ENCODE measurements around the gene GMPR2. TPM values are rescaled to one million over a fixed set of nuclear protein-coding genes. Genes with fewer than 3 reads are reported as not detected.
"Not testable (repeated sequence)": the region's sequence is repeated elsewhere in the genome, so short reads cannot be mapped to it uniquely, and the experiment has no call there.

The GMPR2 gene
- total and polyA plus RNA-seq, 2 experiments from 2014 or later = 55.0 to 70.9 TPM

DNA sequence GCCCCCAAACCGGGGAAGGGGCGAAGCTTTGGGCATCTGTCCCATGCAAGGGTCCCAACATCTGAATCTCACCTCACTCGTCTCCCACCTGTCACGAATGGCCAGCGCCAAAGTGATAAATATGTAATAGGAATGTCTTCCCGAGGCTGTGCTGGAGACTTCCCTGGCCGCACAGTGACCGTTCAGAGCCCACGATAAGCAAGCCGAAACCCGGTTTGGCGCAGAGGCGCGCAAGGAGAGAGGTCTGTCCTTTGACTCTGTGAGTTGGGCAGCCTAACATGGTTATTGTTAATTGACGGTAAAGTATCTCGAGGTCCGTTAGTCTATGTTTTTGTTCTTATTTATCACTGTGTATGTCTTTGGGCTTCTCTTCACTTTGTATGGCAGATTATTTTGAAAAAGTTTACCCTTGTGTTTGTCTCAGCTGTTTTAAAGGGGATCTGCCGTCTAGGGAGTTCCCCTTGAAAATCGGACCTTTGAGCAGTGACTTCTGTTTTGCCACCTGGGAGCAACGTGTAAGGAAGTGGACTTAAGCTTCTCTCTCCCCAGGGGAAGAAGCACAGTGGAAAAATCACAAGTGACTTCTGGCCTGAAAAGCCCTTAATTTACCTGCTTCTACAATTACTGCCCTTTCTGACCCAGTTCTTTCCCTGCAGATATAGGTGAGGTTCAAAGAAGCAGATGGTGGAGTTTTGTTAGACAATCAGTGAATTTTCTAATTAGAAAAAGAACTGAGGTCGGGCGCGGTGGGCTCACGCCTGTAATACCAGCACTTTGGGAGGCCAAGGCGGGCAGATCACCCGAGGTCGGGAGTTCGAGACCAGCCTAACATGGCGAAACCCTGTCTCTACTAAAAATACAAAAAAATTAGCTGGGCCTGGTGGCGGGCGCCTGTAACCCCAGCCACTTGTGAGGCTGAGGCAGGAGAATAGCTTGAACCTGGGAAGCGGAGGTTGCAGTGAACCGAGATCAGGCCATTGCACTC is 36.4 kb upstream of the GMPR2 start:
- Histone ChIP-seq H3K27ac (peak overlapping the region; percentile 81), H3K36me3 (ENCODE audit: low read depth) (peaks cover 2% of the 10 kb centered on the region; the same call in 1 of the 2 replicates), H3K9me2 (ENCODE audit: insufficient read depth) (no peaks in the 10 kb centered on the region), H3K4me3 (peak overlapping the region; percentile 83), H3F3A (ENCODE audit: insufficient read depth) (peaks cover 6% of the 10 kb centered on the region; the same call in 1 of the 2 replicates), H3K9me3 (ENCODE audit: low read depth) (no peaks in the 10 kb centered on the region), H4K20me1 (ENCODE audit: insufficient read depth) (no peaks in the 10 kb centered on the region), H3K9ac (peak overlapping the region; percentile 94), H3K4me2 (ENCODE audit: unreplicated experiment) (peak overlapping the region; percentile 99), H3K4me1 (ENCODE audit: insufficient read depth) (peaks cover 13% of the 10 kb centered on the region), H3K27me3 (replicated peaks; ENCODE audit: insufficient read depth) (no peaks in the 10 kb centered on the region), H3K79me2 (ENCODE audit: insufficient read depth) (peaks cover 83% of the 10 kb centered on the region), H2AFZ (peak overlapping the region; percentile 80)
- in situ Hi-C loops (cut with MboI) = no loop called here
- 39 to 41% methylated on average over 32 to 33 of the region's 33 CpGs for WGBS, 2 experiments (ENCODE audit: low coverage in 1 of 2, low lambda C conversion rate in 2 of 2, missing lambda C conversion rate in 2 of 2)
- DNase-seq = peak; percentile 58
- TF ChIP-seq EZH2 (IDR thresholded peaks at IDR 0.05; ENCODE audit: insufficient read depth, poor library complexity, severe bottlenecking) = no peak
- TF ChIP-seq EZH2phosphoT487 (IDR thresholded peaks at IDR 0.05; ENCODE audit: insufficient read depth, low read depth) = no peak

DNA sequence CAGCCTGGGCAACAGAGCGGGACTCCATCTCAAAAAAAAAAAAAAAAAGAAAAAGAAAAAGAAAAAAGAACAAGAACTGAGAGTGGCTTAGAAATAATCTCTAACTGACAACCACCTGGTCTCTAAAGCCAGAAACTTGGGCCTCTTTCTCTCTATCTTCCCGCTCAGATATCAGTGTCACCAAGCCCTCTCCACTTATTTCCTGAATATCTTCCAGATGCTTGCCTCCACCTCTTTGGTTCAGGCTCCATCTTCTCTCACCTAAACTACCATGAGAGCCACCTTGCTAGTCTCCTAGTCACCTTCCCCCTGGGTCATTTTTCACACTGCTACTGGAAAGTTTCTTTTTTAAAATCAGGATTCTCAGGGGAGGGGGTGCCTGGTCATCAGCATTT is 35.7 kb upstream of the GMPR2 start:
- no peak overlapping the region for H3K27ac ChIP-seq
- H3K27me3 ChIP-seq (replicated peaks; ENCODE audit: insufficient read depth) = no peaks in the 10 kb centered on the region
- peaks cover 13% of the 10 kb centered on the region for H3K4me1 ChIP-seq (ENCODE audit: insufficient read depth)
- H3F3A ChIP-seq (ENCODE audit: insufficient read depth) = peaks cover 6% of the 10 kb centered on the region; the same call in 1 of the 2 replicates
- peak overlapping the region; percentile 99 for H3K4me2 ChIP-seq (ENCODE audit: unreplicated experiment)
- peak overlapping the region; percentile 83; the same call in 1 of the 2 replicates for H3K4me3 ChIP-seq
- WGBS, 2 experiments (ENCODE audit: low coverage in 1 of 2, low lambda C conversion rate in 2 of 2, missing lambda C conversion rate in 2 of 2) = 95 to 99% methylated on average over 1 to 2 of the region's 2 CpGs
- no peaks in the 10 kb centered on the region for H4K20me1 ChIP-seq (ENCODE audit: insufficient read depth)
- no peak for DNase-seq
- in situ Hi-C loops (cut with MboI) = no loop called here
- peaks cover 4% of the 10 kb centered on the region; the same call in 1 of the 2 replicates for H3K36me3 ChIP-seq (ENCODE audit: low read depth)
- TF ChIP-seq EZH2phosphoT487 (IDR thresholded peaks at IDR 0.05; ENCODE audit: insufficient read depth, low read depth) (no peak), EZH2 (IDR thresholded peaks at IDR 0.05; ENCODE audit: insufficient read depth, poor library complexity, severe bottlenecking) (no peak)
- H3K79me2 ChIP-seq (ENCODE audit: insufficient read depth) = peaks cover 76% of the 10 kb centered on the region
- no peak overlapping the region for H3K9ac ChIP-seq
- no peaks in the 10 kb centered on the region for H3K9me2 ChIP-seq (ENCODE audit: insufficient read depth)
- H3K9me3 ChIP-seq (ENCODE audit: low read depth) = no peaks in the 10 kb centered on the region
- no peak overlapping the region for H2AFZ ChIP-seq

- Histone ChIP-seq H3K9me3 (ENCODE audit: low read depth) (no peaks in the 10 kb centered on the region), H3K9me2 (ENCODE audit: insufficient read depth) (no peaks in the 10 kb centered on the region), H3K79me2 (ENCODE audit: insufficient read depth) (peaks cover 71% of the 10 kb centered on the region), H3K4me2 (ENCODE audit: unreplicated experiment) (no peak overlapping the region), H3K36me3 (ENCODE audit: low read depth) (peaks cover 4% of the 10 kb centered on the region; the same call in 1 of the 2 replicates), H2AFZ (no peak overlapping the region), H3F3A (ENCODE audit: insufficient read depth) (peaks cover 6% of the 10 kb centered on the region; the same call in 1 of the 2 replicates), H3K27me3 (replicated peaks; ENCODE audit: insufficient read depth) (no peaks in the 10 kb centered on the region), H3K9ac (no peak overlapping the region), H3K4me3 (no peak overlapping the region), H3K27ac (no peak overlapping the region), H3K4me1 (ENCODE audit: insufficient read depth) (peaks cover 13% of the 10 kb centered on the region), H4K20me1 (ENCODE audit: insufficient read depth) (no peaks in the 10 kb centered on the region)
- in situ Hi-C loops (cut with MboI) = no loop called here
- no peak for DNase-seq
- 83 to 94% methylated on average over 7 of the region's 7 CpGs for WGBS, 2 experiments (ENCODE audit: low coverage in 1 of 2, low lambda C conversion rate in 2 of 2, missing lambda C conversion rate in 2 of 2)
- TF ChIP-seq EZH2 (IDR thresholded peaks at IDR 0.05; ENCODE audit: insufficient read depth, poor library complexity, severe bottlenecking) = no peak
- TF ChIP-seq EZH2phosphoT487 (IDR thresholded peaks at IDR 0.05; ENCODE audit: insufficient read depth, low read depth) = no peak
Observed at GRCh38 chr14:24198814-24199524, 33.8 kb upstream of the GMPR2 start.

DNA sequence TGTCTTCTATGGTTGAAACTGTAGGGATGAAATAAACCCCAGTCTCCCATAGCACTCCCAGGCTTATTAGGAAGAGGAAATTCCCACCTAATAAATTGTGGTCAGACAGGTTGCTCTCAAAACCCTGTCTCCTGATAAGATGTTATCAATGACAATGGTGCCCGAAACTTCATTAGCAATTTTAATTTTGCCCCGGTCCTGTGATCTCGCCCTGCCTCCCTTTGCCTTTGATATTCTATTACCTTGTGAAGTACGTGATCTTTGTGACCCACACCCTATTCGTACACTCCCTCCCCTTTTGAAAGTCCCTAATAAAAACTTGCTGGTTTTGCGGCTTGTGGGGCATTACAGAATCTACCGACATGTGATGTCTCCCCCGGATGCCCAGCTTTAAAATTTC is 30.2 kb upstream of the GMPR2 start:
- H2AFZ ChIP-seq; in situ Hi-C loops (cut with MboI); H3K36me3 ChIP-seq (ENCODE audit: low read depth); H3K9me3 ChIP-seq (ENCODE audit: low read depth); H3K9me2 ChIP-seq (ENCODE audit: insufficient read depth); H3K4me1 ChIP-seq (ENCODE audit: insufficient read depth); DNase-seq; H3K27me3 ChIP-seq (replicated peaks; ENCODE audit: insufficient read depth); H3K4me3 ChIP-seq; H3K9ac ChIP-seq; H3F3A ChIP-seq (ENCODE audit: insufficient read depth); H3K27ac ChIP-seq; H4K20me1 ChIP-seq (ENCODE audit: insufficient read depth); H3K4me2 ChIP-seq (ENCODE audit: unreplicated experiment): not testable (repeated sequence)
- H3K79me2 ChIP-seq (ENCODE audit: insufficient read depth) = peaks cover 38% of the 10 kb centered on the region
- WGBS, 2 experiments (ENCODE audit: low coverage in 1 of 2, low lambda C conversion rate in 2 of 2, missing lambda C conversion rate in 2 of 2) = 74 to 84% methylated on average over 8 of the region's 8 CpGs

- H3K27me3 ChIP-seq (replicated peaks; ENCODE audit: insufficient read depth); H3K9me3 ChIP-seq (ENCODE audit: low read depth); in situ Hi-C loops (cut with MboI); H3K4me2 ChIP-seq (ENCODE audit: unreplicated experiment); H3K4me1 ChIP-seq (ENCODE audit: insufficient read depth); DNase-seq; H4K20me1 ChIP-seq (ENCODE audit: insufficient read depth); H3K36me3 ChIP-seq (ENCODE audit: low read depth); H3F3A ChIP-seq (ENCODE audit: insufficient read depth); H3K4me3 ChIP-seq; H2AFZ ChIP-seq; H3K9ac ChIP-seq; H3K9me2 ChIP-seq (ENCODE audit: insufficient read depth); H3K27ac ChIP-seq: not testable (repeated sequence)
- H3K79me2 ChIP-seq (ENCODE audit: insufficient read depth) = peaks cover 31% of the 10 kb centered on the region
- WGBS, 2 experiments (ENCODE audit: low coverage in 1 of 2, low lambda C conversion rate in 2 of 2, missing lambda C conversion rate in 2 of 2) = 93 to 96% methylated on average over 15 to 16 of the region's 16 CpGs
Observed at GRCh38 chr14:24203249-24203886, 29.4 kb upstream of the GMPR2 start.
